H1 (cell line): ENCODE measurements around the gene NFASC. TPM values are rescaled to one million over a fixed set of nuclear protein-coding genes. Genes with fewer than 3 reads are reported as not detected.

Experiments
- CTCF ChIA-PET: fragments of 300-600 bp; sonication (Branson Sonifier 250); formaldehyde crosslinking; loops from one replicate; lab custom pipeline; 2021; ENCODE audit not compliant: partially characterized antibody; lab: Charles Lee
- POLR2A ChIA-PET: fragments of 300-600 bp; sonication (Branson Sonifier 250); formaldehyde crosslinking; loops from one replicate; lab custom pipeline; 2021; ENCODE audit warnings: inconsistent platforms; ENCODE audit not compliant: partially characterized antibody; lab: Charles Lee
- DNase-seq, 2 experiments: peaks; one replicate each; pipeline versions ENCODE4 v3.0.0 to v3.0.0-alpha.2; 2010 to 2022; ENCODE audit warnings: low spot score in 2 of 2, low read depth in 1 of 2, mixed read lengths in 1 of 2
- FAIRE-seq: peaks from 2 replicates; lab custom pipeline; 2011; peaks lifted over from hg19 to GRCh38; lab: Jason Lieb, UNC
- H2AFZ ChIP-seq: 2 replicates; pipeline ENCODE4 v1.8.1; 2012; ENCODE audit warnings: low read length, inconsistent platforms
- H2AK5ac ChIP-seq: 2 replicates; pipeline ENCODE4 v1.6.1; 2013; ENCODE audit warnings: low read depth, low read length
- H2BK120ac ChIP-seq: replicated peaks from 2 replicates; pipeline ENCODE3; 2013; ENCODE audit warnings: low read depth, low read length, inconsistent platforms
- H2BK12ac ChIP-seq: 2 replicates; pipeline ENCODE4 v1.6.1; 2013; ENCODE audit warnings: low read depth, low read length
- H2BK15ac ChIP-seq: 2 replicates; pipeline ENCODE4 v1.6.1; 2013; ENCODE audit warnings: low read length
- H2BK20ac ChIP-seq: 2 replicates; pipeline ENCODE4 v1.6.1; 2013; ENCODE audit warnings: low read length
- H2BK5ac ChIP-seq: 2 replicates; pipeline ENCODE4 v1.6.1; 2013; ENCODE audit warnings: low read depth, low read length
- H3K14ac ChIP-seq: 2 replicates; pipeline ENCODE4 v1.6.1; 2013; ENCODE audit warnings: inconsistent platforms; ENCODE audit not compliant: insufficient read length
- H3K18ac ChIP-seq: 2 replicates; pipeline ENCODE4 v1.6.1; 2013; ENCODE audit warnings: low read length; ENCODE audit errors: extremely low read depth
- H3K23ac ChIP-seq: 2 replicates; pipeline ENCODE4 v1.6.1; 2013; ENCODE audit warnings: inconsistent platforms; ENCODE audit not compliant: insufficient read length
- H3K23me2 ChIP-seq: 2 replicates; pipeline ENCODE4 v1.6.1; 2013; ENCODE audit warnings: low read depth, low read length
- H3K27ac ChIP-seq: 2 replicates; pipeline ENCODE4 v1.6.1; 2011; ENCODE audit warnings: low read depth, low read length, inconsistent platforms
- H3K27me3 ChIP-seq, 4 experiments: replicated peaks in 1 of 4; 1 replicate in 1 of 4; 2 replicates in 3 of 4; pipeline versions ENCODE4 v1.6.1 to v1.8.1; 2011 to 2013; ENCODE audit warnings: low read length in 3 of 4, mild to moderate bottlenecking in 3 of 4, inconsistent platforms in 2 of 4, mixed read lengths in 2 of 4, moderate library complexity in 1 of 4; ENCODE audit not compliant: control insufficient read depth in 3 of 4, insufficient read depth in 3 of 4; ENCODE audit errors: extremely low read depth in 1 of 4
- H3K36me3 ChIP-seq, 4 experiments: 2 replicates each; pipeline versions ENCODE4 v1.6.1 to v1.8.1; 2011 to 2013; ENCODE audit warnings: mild to moderate bottlenecking in 4 of 4, low read length in 3 of 4, moderate library complexity in 2 of 4, control low read depth in 1 of 4, inconsistent platforms in 1 of 4; ENCODE audit not compliant: insufficient read depth in 4 of 4, control insufficient read depth in 2 of 4
- H3K4ac ChIP-seq: replicated peaks from 2 replicates; pipeline ENCODE3; 2013; ENCODE audit warnings: low read length, low read depth, mixed read lengths, inconsistent platforms; ENCODE audit not compliant: insufficient read length
- H3K4me1 ChIP-seq, 4 experiments: replicated peaks in 1 of 4; 1 replicate in 1 of 4; 2 replicates in 3 of 4; pipeline versions ENCODE4 v1.6.1 to v1.8.1; 2011 to 2013; ENCODE audit warnings: low read length in 3 of 4, inconsistent platforms in 2 of 4, mixed read lengths in 1 of 4; ENCODE audit not compliant: insufficient read depth in 4 of 4, control insufficient read depth in 3 of 4
- H3K4me2 ChIP-seq, 2 experiments: 2 replicates each; pipeline versions ENCODE4 v1.6.1 to v1.8.1; 2011 to 2013; ENCODE audit warnings: low read depth in 2 of 2, low read length in 2 of 2, control low read depth in 1 of 2, inconsistent platforms in 1 of 2, mild to moderate bottlenecking in 1 of 2; ENCODE audit not compliant: insufficient read depth in 1 of 2
- H3K4me3 ChIP-seq, 4 experiments: fragments of 200-600, 300-600 bp in 1 of 4; sonication (generic), shearing (Covaris generic), sonication (Bioruptor Twin) in 1 of 4; 2 replicates each; pipeline versions ENCODE4 v1.5.1 to v1.8.1; 2011 to 2016; ENCODE audit warnings: low read length in 4 of 4, low read depth in 3 of 4, control low read depth in 2 of 4, inconsistent platforms in 2 of 4, mild to moderate bottlenecking in 2 of 4, mixed read lengths in 1 of 4, moderate library complexity in 1 of 4; ENCODE audit not compliant: insufficient read depth in 2 of 4; ENCODE audit errors: extremely low read depth in 1 of 4
- H3K56ac ChIP-seq: replicated peaks from 2 replicates; pipeline ENCODE3; 2013; ENCODE audit warnings: low read depth, mild to moderate bottlenecking, mixed read lengths, low read length, inconsistent platforms; ENCODE audit not compliant: insufficient read length
- H3K79me1 ChIP-seq: 2 replicates; pipeline ENCODE4 v1.6.1; 2013; ENCODE audit warnings: low read depth, low read length, control low read depth
- H3K79me2 ChIP-seq, 2 experiments: 2 replicates each; pipeline versions ENCODE4 v1.6.1 to v1.8.1; 2012 to 2013; ENCODE audit warnings: low read length in 2 of 2, mild to moderate bottlenecking in 2 of 2, inconsistent platforms in 1 of 2; ENCODE audit not compliant: insufficient read depth in 2 of 2, control insufficient read depth in 1 of 2
- H3K9ac ChIP-seq, 4 experiments: replicated peaks in 1 of 4; 1 replicate in 1 of 4; 2 replicates in 3 of 4; pipeline versions ENCODE4 v1.6.1 to v1.8.1; 2011 to 2013; ENCODE audit warnings: low read depth in 3 of 4, low read length in 3 of 4, control low read depth in 2 of 4, mild to moderate bottlenecking in 2 of 4, moderate library complexity in 2 of 4, inconsistent platforms in 1 of 4; ENCODE audit errors: extremely low read depth in 1 of 4
- H3K9me3 ChIP-seq, 2 experiments: 2 replicates each; pipeline versions ENCODE4 v1.6.1 to v1.8.1; 2012 to 2013; ENCODE audit warnings: mild to moderate bottlenecking in 2 of 2, moderate library complexity in 2 of 2, control low read depth in 1 of 2, inconsistent platforms in 1 of 2, low read depth in 1 of 2, low read length in 1 of 2, mixed read lengths in 1 of 2; ENCODE audit not compliant: insufficient read depth in 2 of 2
- H4K20me1 ChIP-seq, 2 experiments: replicated peaks in 1 of 2; 2 replicates each; pipeline versions ENCODE3 to v1.8.1; 2011 to 2013; ENCODE audit warnings: inconsistent platforms in 2 of 2, low read length in 2 of 2, mild to moderate bottlenecking in 1 of 2; ENCODE audit not compliant: insufficient read depth in 2 of 2, control insufficient read depth in 1 of 2
- H4K5ac ChIP-seq: 2 replicates; pipeline ENCODE4 v1.6.1; 2013; ENCODE audit warnings: low read length, low read depth, mixed read lengths, inconsistent platforms; ENCODE audit not compliant: insufficient read length
- H4K8ac ChIP-seq: 2 replicates; pipeline ENCODE4 v1.8.0; 2013; ENCODE audit warnings: mild to moderate bottlenecking, moderate library complexity, low read length, inconsistent platforms; ENCODE audit not compliant: insufficient read depth; ENCODE audit errors: extremely low read depth
- H4K91ac ChIP-seq: replicated peaks from 2 replicates; pipeline ENCODE3; 2013; ENCODE audit warnings: low read length, mixed read lengths, inconsistent platforms; ENCODE audit not compliant: insufficient read length
- BACH1 ChIP-seq: IDR thresholded peaks from 2 replicates; pipeline ENCODE4 v1.6.1; 2012; ENCODE audit warnings: low read length, improper control_type of control experiment
- BRCA1 ChIP-seq: IDR thresholded peaks from 2 replicates; pipeline ENCODE4 v1.6.1; 2012; ENCODE audit warnings: low read depth, low read length, improper control_type of control experiment
- CBX8 ChIP-seq: fragments of 300-800, 300-1000 bp; sonication (generic); IDR thresholded peaks from 2 replicates; pipeline ENCODE4 v1.7.1; 2016; ENCODE audit warnings: low read depth, low read length, borderline replicate concordance
- CHD1 ChIP-seq: IDR thresholded peaks from 2 replicates; pipeline ENCODE4 v1.6.1; 2012; ENCODE audit warnings: low read depth, low read length, improper control_type of control experiment
- JUND ChIP-seq: IDR thresholded peaks from 2 replicates; pipeline ENCODE4 v1.6.1; 2011; ENCODE audit warnings: mild to moderate bottlenecking, improper control_type of control experiment, low read length
- KDM5A ChIP-seq: fragments of 200-600 bp; IDR thresholded peaks from 2 replicates; pipeline ENCODE4 v1.7.1; 2012; ENCODE audit warnings: mild to moderate bottlenecking, low read length, inconsistent platforms, mixed read lengths
- POLR2AphosphoS5 ChIP-seq: IDR thresholded peaks from 2 replicates; pipeline ENCODE4 v1.6.1; 2011; ENCODE audit warnings: low read depth, low read length
- RXRA ChIP-seq: IDR thresholded peaks from 2 replicates; pipeline ENCODE4 v1.6.1; 2011; ENCODE audit warnings: low read depth, mild to moderate bottlenecking, low read length, moderate library complexity; ENCODE audit not compliant: insufficient read depth
- YY1 ChIP-seq: IDR thresholded peaks from 2 replicates; pipeline ENCODE4 v1.6.1; 2011; ENCODE audit warnings: low read depth, mild to moderate bottlenecking, low read length
- WGBS, 2 experiments: shearing (Covaris generic) in 1 of 2; methylation state at CpG; one replicate each; pipeline versions ENCODE4 v1.1.6 to v1.1.7; 2013 to 2015; ENCODE audit warnings: low lambda C conversion rate in 2 of 2, mixed read lengths in 2 of 2, inconsistent platforms in 1 of 2, low coverage in 1 of 2, missing lambda C conversion rate in 1 of 2; ENCODE audit not compliant: insufficient replicate concordance in 2 of 2, insufficient coverage in 1 of 2, insufficient read length in 1 of 2; ENCODE audit errors: extremely low coverage in 1 of 2, missing lambda C conversion rate in 1 of 2; 5-methylcytosine and 5-hydroxymethylcytosine counted together
- polyA plus RNA-seq, 7 experiments: library from polyadenylated mRNA; depleted of rRNA in 3 of 7; stranded (reverse) in 5 of 7; unstranded in 2 of 7; fragments of >200 nt in 5 of 7; fragments of 200-250 nt in 2 of 7; gene quantifications; 1 replicate in 5 of 7; 2 replicates in 1 of 7; 4 replicates in 1 of 7; pipeline versions ENCODE4 v1.2.1 to v1.2.3, GENCODE V29; 2011 to 2013; ENCODE audit warnings: missing spikeins in 2 of 7, mixed read lengths in 2 of 7
- total RNA-seq: library from RNA; stranded (reverse); fragmentation: NEBNext Ultra II Directional; extraction: Animal tissue kit (Norgen Biotek cat#: 25700); gene quantifications from 2 replicates; pipeline ENCODE4 v1.2.1, GENCODE V29; 2021
- TF ChIP-seq, protein P1 (sequence below), 3 experiments: IDR thresholded peaks; 1 replicate in 2 of 3; 2 replicates in 1 of 3; pipeline versions ENCODE4 v1.5.1 to v1.6.1; 2011; ENCODE audit warnings: low read length in 3 of 3, mild to moderate bottlenecking in 3 of 3, inconsistent platforms in 2 of 3, low read depth in 1 of 3, moderate library complexity in 1 of 3; ENCODE audit not compliant: insufficient read depth in 1 of 3; ENCODE audit errors: control extremely low read depth in 1 of 3

The NFASC gene
- total and polyA plus RNA-seq, 2 of the 8 experiments (the other 6 are each of a cell fraction or from before 2014, with no cell fraction given): 5.0 to 15.2 TPM

DNA sequence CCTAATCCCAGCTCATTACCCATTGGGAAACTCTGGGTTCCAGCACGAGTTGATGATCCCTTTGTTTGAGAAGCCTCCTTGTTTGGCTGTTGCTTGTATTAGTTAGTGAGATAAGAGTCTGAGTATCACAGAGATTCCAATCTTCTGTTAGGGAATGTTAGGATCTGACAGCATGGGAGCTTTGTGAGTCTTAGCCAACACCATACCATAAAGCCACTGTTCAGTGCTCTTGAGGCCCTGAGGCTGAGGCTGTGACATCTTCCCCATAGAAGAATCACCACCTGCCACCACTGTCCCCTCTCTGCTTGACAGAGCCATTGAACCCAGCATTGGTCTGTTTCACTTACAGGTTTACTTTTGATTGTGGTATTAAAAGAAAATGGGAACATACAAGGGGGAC lies 29.3 kb upstream of the NFASC start:
- DNase-seq (no peak), FAIRE-seq (no peak)
- ChIA-PET CTCF (interaction anchor here (1.0 to 2.2 kb wide), 8 partner anchors 9 to 101 kb away, joined by 3 to 8 read pairs (median 4); no protein-coding TSS in a partner anchor), POLR2A (interaction anchor here (1.1 kb wide), 1 partner anchor 83 kb away, joined by 5 read pairs; no protein-coding TSS in a partner anchor)
- Histone ChIP-seq H2BK5ac (no peak overlapping the region), H3K9me3 (no peaks in the 10 kb centered on the region), H3K4me1 (peaks cover 0 to 3% (median 0%) of the 10 kb centered on the region in 4 experiments; a peak in 1 of 7 replicates), H3K23ac (no peak overlapping the region), H3K27me3 (no peaks in the 10 kb centered on the region), H2BK120ac (no peak overlapping the region), H2AFZ (no peak overlapping the region), H3K36me3 (no peaks in the 10 kb centered on the region), H3K18ac (no peak overlapping the region), H2BK12ac (no peak overlapping the region), H2AK5ac (no peak overlapping the region), H3K4ac (no peak overlapping the region), H3K79me2 (no peaks in the 10 kb centered on the region), H4K5ac (no peak overlapping the region), H4K8ac (no peak overlapping the region), H4K20me1 (peaks cover 3% of the 10 kb centered on the region in 2 experiments), H3K4me3 (no peak overlapping the region), H3K14ac (no peak overlapping the region), H3K4me2 (no peak overlapping the region), H3K23me2 (no peaks in the 10 kb centered on the region), H2BK15ac (no peak overlapping the region), H3K56ac (no peak overlapping the region), H2BK20ac (no peak overlapping the region), H4K91ac (no peak overlapping the region), H3K9ac (no peak overlapping the region), H3K27ac (no peak overlapping the region), H3K79me1 (no peaks in the 10 kb centered on the region)
- TF ChIP-seq YY1 (no peak), KDM5A (no peak), JUND (no peak), CHD1 (no peak), RXRA (no peak), CBX8 (no peak), POLR2AphosphoS5 (no peak), BACH1 (no peak), BRCA1 (no peak)
- TF ChIP-seq, protein P1, sequence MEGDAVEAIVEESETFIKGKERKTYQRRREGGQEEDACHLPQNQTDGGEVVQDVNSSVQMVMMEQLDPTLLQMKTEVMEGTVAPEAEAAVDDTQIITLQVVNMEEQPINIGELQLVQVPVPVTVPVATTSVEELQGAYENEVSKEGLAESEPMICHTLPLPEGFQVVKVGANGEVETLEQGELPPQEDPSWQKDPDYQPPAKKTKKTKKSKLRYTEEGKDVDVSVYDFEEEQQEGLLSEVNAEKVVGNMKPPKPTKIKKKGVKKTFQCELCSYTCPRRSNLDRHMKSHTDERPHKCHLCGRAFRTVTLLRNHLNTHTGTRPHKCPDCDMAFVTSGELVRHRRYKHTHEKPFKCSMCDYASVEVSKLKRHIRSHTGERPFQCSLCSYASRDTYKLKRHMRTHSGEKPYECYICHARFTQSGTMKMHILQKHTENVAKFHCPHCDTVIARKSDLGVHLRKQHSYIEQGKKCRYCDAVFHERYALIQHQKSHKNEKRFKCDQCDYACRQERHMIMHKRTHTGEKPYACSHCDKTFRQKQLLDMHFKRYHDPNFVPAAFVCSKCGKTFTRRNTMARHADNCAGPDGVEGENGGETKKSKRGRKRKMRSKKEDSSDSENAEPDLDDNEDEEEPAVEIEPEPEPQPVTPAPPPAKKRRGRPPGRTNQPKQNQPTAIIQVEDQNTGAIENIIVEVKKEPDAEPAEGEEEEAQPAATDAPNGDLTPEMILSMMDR (IDR thresholded peaks at IDR 0.05; ENCODE audit: control extremely low read depth in 1 of 3, insufficient read depth in 1 of 3, low read depth in 1 of 3, low read length in 3 of 3): no peak
- 76% methylated on average over 1 of the region's 1 CpG; no CpG with 5 or more reads in 1 of the 2 experiments for WGBS, 2 experiments
